SK-N-MC (cell line): ENCODE results near the gene TMEM150A.

Source experiments
- EZH2 ChIP-seq: fragments of 200-600 bp; sonication (generic); IDR thresholded peaks from one replicate; pipeline ENCODE4 v1.6.1; 2017; ENCODE audit warnings: antibody characterized with exemption
- FOXP2 ChIP-seq: optimal IDR thresholded peaks from 2 replicates; pipeline ENCODE3; 2011; ENCODE audit warnings: mild to moderate bottlenecking, moderate library complexity; ENCODE audit not compliant: insufficient read depth; ENCODE audit errors: extremely low read length, control extremely low read depth
- POLR2AphosphoS5 ChIP-seq: IDR thresholded peaks from 2 replicates; pipeline ENCODE4 v1.6.1; 2012; ENCODE audit warnings: mild to moderate bottlenecking, low read depth, low read length, borderline replicate concordance

DNA sequence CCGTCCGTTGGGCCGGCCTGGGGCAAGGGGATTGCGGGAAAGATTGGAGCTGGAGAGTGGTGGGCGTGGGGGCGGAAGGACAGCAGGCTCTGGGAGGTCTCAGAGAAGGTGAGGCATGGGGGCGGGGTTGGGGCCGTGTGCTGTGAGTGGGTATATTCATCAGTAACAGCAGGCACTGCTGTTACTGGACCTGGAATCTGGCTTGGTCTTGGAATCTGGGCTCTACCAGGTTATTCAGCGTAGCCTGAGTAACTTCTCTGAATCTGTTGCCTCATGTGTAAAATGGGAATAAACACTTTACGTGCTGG lies 6.5 kb downstream of the TMEM150A start:
- TF ChIP-seq POLR2AphosphoS5 (no peak), EZH2 (no peak), FOXP2 (no peak)
